Tibial artery (tissue), 4 donors: Measurements from ENCODE around the gene FSD1L.

Experiments
- DNase-seq, 2 donors: peaks; one replicate each; pipeline ENCODE4 v3.0.0-alpha.2; 2019
- H3K27ac ChIP-seq, 2 donors: fragments of 200-600 bp; sonication (generic) in 1 of 2; 1 replicate in 1 of 2; 2 replicates in 1 of 2; pipeline ENCODE4 v1.5.1; 2018 to 2019; ENCODE audit warnings: mild to moderate bottlenecking in 1 of 2
- H3K27me3 ChIP-seq, 2 donors: fragments of 200-600 bp; sonication (generic) in 1 of 2; one replicate each; pipeline versions ENCODE4 v1.5.1 to v1.6.0; 2016 to 2019
- H3K36me3 ChIP-seq, 3 donors: fragments of 200-600 bp; sonication (generic) in 2 of 3; one replicate each; pipeline ENCODE4 v1.5.1; 2016 to 2019; ENCODE audit warnings: mild to moderate bottlenecking in 2 of 3
- H3K4me1 ChIP-seq, 4 donors: fragments of 200-600 bp; sonication (generic) in 2 of 4; 1 replicate in 3 of 4; 2 replicates in 1 of 4; pipeline ENCODE4 v1.5.1; 2016 to 2019
- H3K4me3 ChIP-seq, 2 donors: fragments of 200-600 bp; sonication (generic) in 1 of 2; 1 replicate in 1 of 2; 2 replicates in 1 of 2; pipeline ENCODE4 v1.5.1; 2018 to 2019; ENCODE audit warnings: mild to moderate bottlenecking in 2 of 2
- H3K9me3 ChIP-seq, 3 donors: fragments of 200-600 bp; sonication (generic) in 1 of 3; one replicate each; pipeline ENCODE4 v1.5.1; 2016 to 2019
- intact Hi-C: fragments of 100-400 bp; cut with DNase I; formaldehyde crosslinking; loops from one replicate; pipeline ENCODE4 v1.15.0; 2023; ENCODE audit warnings: low total_unique reads
- TF ChIP-seq, protein P1 (sequence below), 2 experiments: fragments of 200-600 bp in 1 of 2; fragments of 450-650 bp in 1 of 2; IDR thresholded peaks; one replicate each; pipeline ENCODE4 v1.5.1; 2017 to 2019; ENCODE audit warnings: antibody characterized with exemption in 2 of 2, mild to moderate bottlenecking in 1 of 2, moderate library complexity in 1 of 2

Gene FSD1L

DNA sequence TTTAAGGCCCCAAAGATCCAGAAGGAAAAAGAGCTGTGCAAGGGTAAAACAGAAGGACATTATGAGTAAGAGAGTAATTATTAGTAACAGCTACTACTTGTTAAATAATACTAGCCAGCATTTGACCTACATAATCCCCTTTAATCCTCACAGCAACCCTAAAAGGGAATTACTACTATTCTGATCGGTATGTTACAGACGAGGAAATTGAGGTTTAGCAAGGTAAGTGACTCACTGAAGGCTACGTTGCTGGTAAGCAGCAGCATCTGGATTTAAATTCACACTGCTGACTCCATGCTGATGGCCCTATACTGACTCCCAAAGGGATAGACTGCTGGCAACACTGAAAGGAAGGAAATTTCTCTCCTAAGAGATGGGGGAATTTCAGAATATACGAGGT lies 3.7 kb upstream of the FSD1L start:
- TF ChIP-seq, protein P1, sequence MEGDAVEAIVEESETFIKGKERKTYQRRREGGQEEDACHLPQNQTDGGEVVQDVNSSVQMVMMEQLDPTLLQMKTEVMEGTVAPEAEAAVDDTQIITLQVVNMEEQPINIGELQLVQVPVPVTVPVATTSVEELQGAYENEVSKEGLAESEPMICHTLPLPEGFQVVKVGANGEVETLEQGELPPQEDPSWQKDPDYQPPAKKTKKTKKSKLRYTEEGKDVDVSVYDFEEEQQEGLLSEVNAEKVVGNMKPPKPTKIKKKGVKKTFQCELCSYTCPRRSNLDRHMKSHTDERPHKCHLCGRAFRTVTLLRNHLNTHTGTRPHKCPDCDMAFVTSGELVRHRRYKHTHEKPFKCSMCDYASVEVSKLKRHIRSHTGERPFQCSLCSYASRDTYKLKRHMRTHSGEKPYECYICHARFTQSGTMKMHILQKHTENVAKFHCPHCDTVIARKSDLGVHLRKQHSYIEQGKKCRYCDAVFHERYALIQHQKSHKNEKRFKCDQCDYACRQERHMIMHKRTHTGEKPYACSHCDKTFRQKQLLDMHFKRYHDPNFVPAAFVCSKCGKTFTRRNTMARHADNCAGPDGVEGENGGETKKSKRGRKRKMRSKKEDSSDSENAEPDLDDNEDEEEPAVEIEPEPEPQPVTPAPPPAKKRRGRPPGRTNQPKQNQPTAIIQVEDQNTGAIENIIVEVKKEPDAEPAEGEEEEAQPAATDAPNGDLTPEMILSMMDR (IDR thresholded peaks at IDR 0.05): no peak
- H3K27ac ChIP-seq: no peak overlapping the region
- no peak for DNase-seq
- intact Hi-C loops: no loop called here
- H3K9me3 ChIP-seq: no peaks in the 10 kb centered on the region
- no peaks in the 10 kb centered on the region for H3K36me3 ChIP-seq
- no peak overlapping the region for H3K4me3 ChIP-seq
- H3K4me1 ChIP-seq: peaks cover 0 to 10% (median 4%) of the 10 kb centered on the region in 4 donors
- no peaks in the 10 kb centered on the region for H3K27me3 ChIP-seq

- no peaks in the 10 kb centered on the region for H3K9me3 ChIP-seq
- H3K36me3 ChIP-seq: no peaks in the 10 kb centered on the region
- H3K27me3 ChIP-seq: no peaks in the 10 kb centered on the region
- intact Hi-C loops: no loop called here
- peaks cover 0 to 14% (median 7%) of the 10 kb centered on the region in 4 donors for H3K4me1 ChIP-seq
- H3K4me3 ChIP-seq: no peak overlapping the region
- TF ChIP-seq, protein P1 (IDR thresholded peaks at IDR 0.05): no peak
- DNase-seq: no peak
- H3K27ac ChIP-seq: no peak overlapping the region
These were observed 2.5 kb upstream of the FSD1L start for GRCh38 chr9:105445203-105445881.

DNA sequence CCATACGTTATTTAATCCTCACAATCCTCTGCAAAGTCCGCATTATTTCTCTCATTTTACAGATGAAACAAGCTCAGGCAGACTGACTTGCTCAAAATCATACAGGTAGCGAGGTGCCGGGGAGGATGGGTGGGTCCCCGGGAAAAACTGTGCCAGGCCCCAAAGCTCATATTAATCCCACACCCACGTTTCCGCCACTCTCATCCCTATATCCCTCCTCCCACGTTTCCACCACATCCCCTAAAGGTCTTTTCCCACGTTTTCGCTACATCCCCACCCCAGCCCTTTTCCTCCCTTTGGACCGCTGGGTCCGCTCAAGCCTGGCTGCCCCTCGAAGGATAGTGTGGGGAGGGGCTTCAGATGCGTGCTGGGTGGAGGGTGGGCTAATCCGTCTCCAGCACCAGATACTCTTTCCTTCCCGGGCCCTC lies 434 bp upstream of the FSD1L start:
- peak overlapping the region; percentile 75 to 80 for H3K27ac ChIP-seq
- TF ChIP-seq, protein P1 (IDR thresholded peaks at IDR 0.05): no peak
- H3K27me3 ChIP-seq: no peaks in the 10 kb centered on the region
- peaks cover 0 to 14% (median 7%) of the 10 kb centered on the region in 4 donors for H3K4me1 ChIP-seq
- H3K36me3 ChIP-seq: no peaks in the 10 kb centered on the region
- peak overlapping the region; percentile 73 to 96 for H3K4me3 ChIP-seq
- intact Hi-C loops: no loop called here
- no peaks in the 10 kb centered on the region for H3K9me3 ChIP-seq
- DNase-seq: no peak

DNA sequence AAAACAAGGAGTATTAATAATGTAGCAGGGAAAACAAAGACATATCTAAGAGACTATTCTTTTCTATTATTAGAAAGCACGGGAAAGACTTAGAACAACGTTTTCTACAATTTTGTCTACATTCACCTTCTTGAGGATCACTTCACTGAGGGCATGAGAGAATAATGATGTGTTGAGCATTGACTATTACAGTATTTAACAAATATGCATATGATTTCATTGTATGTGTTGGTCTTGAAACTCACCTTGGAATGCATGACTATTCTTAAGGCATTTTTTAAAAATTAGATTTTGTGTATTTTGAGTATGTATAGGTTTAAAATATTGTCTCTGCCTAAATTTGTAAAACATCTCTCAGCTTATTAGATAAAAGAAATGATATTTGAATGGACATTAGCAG lies 1.2 kb downstream of the FSD1L start:
- peak overlapping the region; percentile 73 to 96 for H3K4me3 ChIP-seq
- H3K36me3 ChIP-seq: no peaks in the 10 kb centered on the region
- intact Hi-C loops: no loop called here
- H3K27ac ChIP-seq: peak overlapping the region in 1 of 2 donors; percentile 80
- no peak for DNase-seq
- no peaks in the 10 kb centered on the region for H3K9me3 ChIP-seq
- TF ChIP-seq, protein P1 (IDR thresholded peaks at IDR 0.05): no peak
- H3K4me1 ChIP-seq: peaks cover 0 to 14% (median 7%) of the 10 kb centered on the region in 4 donors
- no peaks in the 10 kb centered on the region for H3K27me3 ChIP-seq

- intact Hi-C loops: no loop called here
These were observed 4.4 kb downstream of the FSD1L start for GRCh38 chr9:105452185-105452584.

More at GRCh38 chr9:105452185-105452584, 4.4 kb downstream of the FSD1L start:
- Histone ChIP-seq H3K9me3 (no peaks in the 10 kb centered on the region), H3K27me3 (no peaks in the 10 kb centered on the region), H3K4me3 (no peak overlapping the region), H3K4me1 (peaks cover 0 to 17% (median 8%) of the 10 kb centered on the region in 4 donors), H3K27ac (no peak overlapping the region), H3K36me3 (no peaks in the 10 kb centered on the region)
- no peak for DNase-seq
- TF ChIP-seq, protein P1 (IDR thresholded peaks at IDR 0.05): no peak
